B cell (primary cell): ENCODE results near the gene AKAP8. TPM values are rescaled to one million over a fixed set of nuclear protein-coding genes. Genes with fewer than 3 reads are reported as not detected.

Source experiments
- ATAC-seq: fragments of 200-7000 bp; cut with Tn5 transposase; one replicate; pipeline ENCODE4 v1.10.0; 2021; ENCODE audit warnings: low read depth, mild to moderate bottlenecking, moderate number of reproducible peaks, moderate library complexity
- CTCF ChIA-PET: fragments of 350-600 bp; sonication (Branson Sonifier 250); formaldehyde crosslinking; loops from one replicate; lab custom pipeline; 2021; ENCODE audit warnings: antibody characterized with exemption, inconsistent platforms; lab: Charles Lee
- POLR2A ChIA-PET: fragments of 350-600 bp; sonication (Branson Sonifier 250); formaldehyde crosslinking; loops from one replicate; lab custom pipeline; 2021; ENCODE audit warnings: antibody characterized with exemption; lab: Charles Lee
- DNase-seq: peaks from one replicate; pipeline ENCODE4 v3.0.0; 2013
- H2AFZ ChIP-seq: 2 replicates; pipeline ENCODE4 v1.6.1; 2012; ENCODE audit warnings: mild to moderate bottlenecking, low read depth, low read length; ENCODE audit not compliant: insufficient read depth, poor library complexity, severe bottlenecking
- H3K27ac ChIP-seq, 2 donors: 1 replicate in 1 of 2; 2 replicates in 1 of 2; pipeline ENCODE4 v1.5.1; 2012 to 2013; ENCODE audit warnings: low read length in 2 of 2, mild to moderate bottlenecking in 2 of 2, moderate library complexity in 1 of 2
- H3K27me3 ChIP-seq, 4 experiments: fragments of 200-600 bp in 1 of 4; sonication (generic) in 1 of 4; replicated peaks in 1 of 4; 1 replicate in 2 of 4; 2 replicates in 2 of 4; pipeline versions ENCODE4 v1.6.1 to v1.7.0; 2013 to 2016; ENCODE audit warnings: low read length in 3 of 4, mild to moderate bottlenecking in 2 of 4, mixed read lengths in 1 of 4, moderate library complexity in 1 of 4; ENCODE audit not compliant: insufficient read depth in 4 of 4, control insufficient read depth in 3 of 4; ENCODE audit errors: control extremely low read depth in 1 of 4
- H3K36me3 ChIP-seq, 2 experiments: replicated peaks in 1 of 2; 1 replicate in 1 of 2; 2 replicates in 1 of 2; pipeline versions ENCODE4 v1.6.1 to v1.7.1; 2013; ENCODE audit warnings: low read length in 1 of 2; ENCODE audit not compliant: insufficient read depth in 2 of 2, control insufficient read depth in 1 of 2; ENCODE audit errors: control extremely low read depth in 1 of 2, extremely low read depth in 1 of 2
- H3K4me1 ChIP-seq, 2 donors: fragments of 200-600 bp in 1 of 2; sonication (generic) in 1 of 2; 1 replicate in 1 of 2; 2 replicates in 1 of 2; pipeline versions ENCODE4 v1.5.1 to v1.6.1; 2013 to 2017; ENCODE audit warnings: low read length in 2 of 2; ENCODE audit not compliant: control insufficient read depth in 2 of 2, insufficient read depth in 2 of 2
- H3K4me2 ChIP-seq: replicated peaks from 2 replicates; pipeline ENCODE3; 2012; ENCODE audit warnings: mild to moderate bottlenecking, low read depth, low read length; ENCODE audit not compliant: poor library complexity, severe bottlenecking
- H3K4me3 ChIP-seq, 5 experiments: fragments of 200-600 bp in 1 of 5; sonication (generic) in 1 of 5; 1 replicate in 3 of 5; 2 replicates in 2 of 5; pipeline versions ENCODE4 v1.5.1 to v1.7.0; 2011 to 2016; ENCODE audit warnings: low read length in 4 of 5, mild to moderate bottlenecking in 4 of 5, low read depth in 2 of 5, control low read depth in 1 of 5, moderate library complexity in 1 of 5; ENCODE audit not compliant: insufficient read depth in 1 of 5; ENCODE audit errors: control extremely low read depth in 1 of 5, extremely low read depth in 1 of 5
- H3K79me2 ChIP-seq: fragments of 200-600 bp; sonication (generic); one replicate; pipeline ENCODE4 v1.6.0; 2016; ENCODE audit warnings: low read length; ENCODE audit not compliant: control insufficient read depth, insufficient read depth
- H3K9ac ChIP-seq: fragments of 200-600 bp; sonication (generic); 2 replicates; pipeline ENCODE4 v1.6.1; 2017; ENCODE audit warnings: mild to moderate bottlenecking, low read length, moderate library complexity
- H3K9me3 ChIP-seq, 3 donors: one replicate each; pipeline versions ENCODE4 v1.6.1 to v1.7.1; 2013; ENCODE audit warnings: low read length in 2 of 3; ENCODE audit not compliant: control insufficient read depth in 2 of 3, insufficient read depth in 1 of 3; ENCODE audit errors: control extremely low read depth in 1 of 3
- H4K20me1 ChIP-seq: 2 replicates; pipeline ENCODE4 v1.6.0; 2012; ENCODE audit warnings: mild to moderate bottlenecking, low read length; ENCODE audit not compliant: insufficient read depth, control insufficient read depth, poor library complexity, severe bottlenecking
- H3K27ac Mint-ChIP-seq: one replicate; pipeline ENCODE4 v1.8.0; 2021; ENCODE audit warnings: mixed read lengths
- H3K27me3 Mint-ChIP-seq: one replicate; pipeline ENCODE4 v1.8.0; 2021; ENCODE audit warnings: mixed read lengths
- H3K4me1 Mint-ChIP-seq: one replicate; pipeline ENCODE4 v1.8.0; 2021; ENCODE audit warnings: mixed read lengths
- H3K4me3 Mint-ChIP-seq: one replicate; pipeline ENCODE4 v1.8.0; 2021; ENCODE audit warnings: mixed read lengths
- H3K9me3 Mint-ChIP-seq: one replicate; pipeline ENCODE4 v1.8.0; 2022; ENCODE audit warnings: mixed read lengths; ENCODE audit not compliant: insufficient read depth
- CTCF ChIP-seq: fragments of 200-600 bp; IDR thresholded peaks from one replicate; pipeline ENCODE4 v1.8.0; 2022; ENCODE audit warnings: antibody characterized with exemption, mild to moderate bottlenecking
- EZH2 ChIP-seq: IDR thresholded peaks from 2 replicates; pipeline ENCODE4 v1.6.1; 2012; ENCODE audit warnings: borderline replicate concordance, low read depth, mild to moderate bottlenecking, moderate library complexity, low read length; ENCODE audit not compliant: insufficient read depth, poor library complexity, severe bottlenecking
- WGBS: methylation state at CpG from one replicate; pipeline ENCODE4 v1.1.5; 2013; ENCODE audit warnings: missing lambda C conversion rate; ENCODE audit not compliant: insufficient coverage; 5-methylcytosine and 5-hydroxymethylcytosine counted together
- intact Hi-C: fragments of 100-400 bp; cut with micrococcal nuclease; formaldehyde crosslinking; loops from one replicate; pipeline ENCODE4 v1.10.0; 2022
- polyA plus RNA-seq: library from polyadenylated mRNA; depleted of rRNA; stranded (reverse); fragments of >200 nt; gene quantifications from 2 replicates; pipeline ENCODE4 v1.2.3, GENCODE V29; 2012
- total RNA-seq, 2 donors: library from RNA; stranded (reverse); fragments of 120-200 nt in 1 of 2; gene quantifications; 1 replicate in 1 of 2; 2 replicates in 1 of 2; pipeline versions ENCODE4 v1.2.3 to v1.2.4, GENCODE V29; 2013 to 2022

The AKAP8 gene
- total and polyA plus RNA-seq, 2 donors (not counting 1 experiment from before 2014, with no cell fraction given): 30.0 to 84.8 TPM

DNA sequence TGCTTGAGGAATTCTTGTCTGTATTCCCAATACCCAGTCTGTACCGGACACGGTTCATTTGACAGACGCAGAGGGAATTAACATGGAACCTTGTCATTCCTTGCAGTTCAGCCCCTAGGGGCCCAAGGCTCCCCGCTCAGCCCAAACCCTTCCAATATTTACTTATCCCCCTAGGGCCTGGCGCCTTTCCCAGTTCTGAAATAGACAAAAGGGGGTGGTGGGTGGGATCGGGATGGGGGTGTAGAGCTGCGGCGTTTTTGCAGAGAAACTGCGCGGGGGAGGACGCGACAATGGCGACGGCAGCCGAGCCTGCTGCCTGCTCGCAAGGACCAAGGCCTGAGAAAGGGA is 38.6 kb upstream of the AKAP8 start:
- H3K79me2 ChIP-seq: peaks cover 55% of the 10 kb centered on the region
- peaks cover 45% of the 10 kb centered on the region for H4K20me1 ChIP-seq
- Mint-ChIP-seq H3K27ac (peak overlapping the region; percentile 100), H3K27me3 (no peaks in the 10 kb centered on the region), H3K4me1 (peaks cover 45% of the 10 kb centered on the region), H3K9me3 (no peaks in the 10 kb centered on the region), H3K4me3 (peak overlapping the region; percentile 100)
- H3K4me1 ChIP-seq: peaks cover 18 to 28% of the 10 kb centered on the region in 2 donors
- ATAC-seq (no peak), DNase-seq (no peak)
- 3% methylated on average over 14 of the region's 16 CpGs for WGBS
- no peaks in the 10 kb centered on the region for H3K27me3 ChIP-seq
- peaks cover 0 to 5% (median 0%) of the 10 kb centered on the region in 3 donors for H3K9me3 ChIP-seq
- peak overlapping the region; percentile 95 for H3K9ac ChIP-seq
- peak overlapping the region; percentile 68 to 85 for H3K27ac ChIP-seq
- TF ChIP-seq EZH2 (no peak), CTCF (no peak)
- peak overlapping the region; percentile 88 for H3K4me2 ChIP-seq
- H3K4me3 ChIP-seq: peak overlapping the region; percentile 30 to 97 (median 91)
- CTCF ChIA-PET: interaction anchor here (1.3 to 7.9 kb wide), 9 partner anchors 14 to 241 kb away, joined by 3 to 145 read pairs (median 10); partner anchors contain the start of gene AKAP8
- POLR2A ChIA-PET: interaction anchor here (1.4 to 3.7 kb wide), 4 partner anchors 16 to 138 kb away, joined by 10 to 38 read pairs (median 14); partner anchors contain the start of gene AKAP8
- intact Hi-C loops: loop anchor here (2.0 kb wide), 1 partner anchor 83 kb away; no protein-coding TSS in a partner anchor
- H2AFZ ChIP-seq: peak overlapping the region; percentile 78
- H3K36me3 ChIP-seq: peaks cover 0 to 23% of the 10 kb centered on the region in 2 experiments

- peaks cover 50% of the 10 kb centered on the region for H4K20me1 ChIP-seq
Measured at GRCh38 chr19:15417699-15418098, 38.1 kb upstream of the AKAP8 start.

More at GRCh38 chr19:15417699-15418098, 38.1 kb upstream of the AKAP8 start:
- H3K27ac ChIP-seq: peak overlapping the region; percentile 68 to 85
- intact Hi-C loops: loop anchor here (2.0 kb wide), 1 partner anchor 83 kb away; no protein-coding TSS in a partner anchor
- ChIA-PET CTCF (interaction anchor here (1.0 to 7.9 kb wide), 4 partner anchors 38 to 136 kb away, joined by 3 to 145 read pairs (median 18); partner anchors contain the start of gene AKAP8), POLR2A (interaction anchor here (3.7 kb wide), 1 partner anchor 38 kb away, joined by 38 read pairs; the partner anchor contains the start of gene AKAP8)
- TF ChIP-seq EZH2 (no peak), CTCF (no peak)
- H3K9ac ChIP-seq: peak overlapping the region; percentile 95
- 23% methylated on average over 7 of the region's 9 CpGs for WGBS
- Mint-ChIP-seq H3K9me3 (no peaks in the 10 kb centered on the region), H3K4me1 (peaks cover 50% of the 10 kb centered on the region), H3K27ac (peak overlapping the region; percentile 100), H3K4me3 (peak overlapping the region; percentile 100), H3K27me3 (no peaks in the 10 kb centered on the region)
- H2AFZ ChIP-seq: peak overlapping the region; percentile 78
- H3K9me3 ChIP-seq: peaks cover 0 to under 1% (median 0%) of the 10 kb centered on the region in 3 donors
- H3K4me1 ChIP-seq: peaks cover 18 to 33% of the 10 kb centered on the region in 2 donors
- no peaks in the 10 kb centered on the region for H3K27me3 ChIP-seq
- no peak for DNase-seq
- H3K79me2 ChIP-seq: peaks cover 60% of the 10 kb centered on the region
- peaks cover 0 to 26% of the 10 kb centered on the region in 2 experiments for H3K36me3 ChIP-seq
- H3K4me3 ChIP-seq: peak overlapping the region; percentile 30 to 97 (median 91)
- peak overlapping the region; percentile 88 for H3K4me2 ChIP-seq
- ATAC-seq: no peak
